Bronchial epithelial cell (primary cell): ENCODE results near the gene KDF1. TPM values are rescaled to one million over a fixed set of nuclear protein-coding genes. Genes with fewer than 3 reads are reported as not detected.

Experiments
- DNase-seq: peaks from one replicate; pipeline ENCODE4 v3.0.0-alpha.2; 2010; ENCODE audit warnings: low read depth
- FAIRE-seq: peaks from 2 replicates; lab custom pipeline; 2011; peaks lifted over from hg19 to GRCh38; lab: Jason Lieb, UNC
- H3K27me3 ChIP-seq: 2 replicates; pipeline ENCODE4 v1.5.1; 2011; ENCODE audit warnings: low read length; ENCODE audit not compliant: control insufficient read depth, insufficient read depth
- H3K36me3 ChIP-seq: 2 replicates; pipeline ENCODE4 v1.5.1; 2011; ENCODE audit warnings: low read length; ENCODE audit not compliant: control insufficient read depth, insufficient read depth
- H3K4me3 ChIP-seq: 2 replicates; pipeline ENCODE4 v1.5.1; 2011; ENCODE audit warnings: mild to moderate bottlenecking, low read depth, low read length, control low read depth
- total RNA-seq: library from RNA; depleted of rRNA; stranded (reverse); fragments of >200 nt; gene quantifications from 2 replicates; pipeline ENCODE4 v1.2.1, GENCODE V29; 2014
- TF ChIP-seq, protein P1 (sequence below): IDR thresholded peaks from 2 replicates; pipeline ENCODE4 v1.5.1; 2011; ENCODE audit warnings: mild to moderate bottlenecking, moderate library complexity, low read length, control low read depth, inconsistent platforms; ENCODE audit not compliant: insufficient read depth, severe bottlenecking

The KDF1 gene
- total RNA-seq, 1 donor from 2014 or later, result 13.2 TPM

GRCh38 chr1:26976621-26977510 lies 16.6 kb upstream of the KDF1 start:
- Histone ChIP-seq H3K4me3 (no peak overlapping the region), H3K27me3 (no peaks in the 10 kb centered on the region), H3K36me3 (no peaks in the 10 kb centered on the region)
- no peak for FAIRE-seq
- TF ChIP-seq, protein P1, sequence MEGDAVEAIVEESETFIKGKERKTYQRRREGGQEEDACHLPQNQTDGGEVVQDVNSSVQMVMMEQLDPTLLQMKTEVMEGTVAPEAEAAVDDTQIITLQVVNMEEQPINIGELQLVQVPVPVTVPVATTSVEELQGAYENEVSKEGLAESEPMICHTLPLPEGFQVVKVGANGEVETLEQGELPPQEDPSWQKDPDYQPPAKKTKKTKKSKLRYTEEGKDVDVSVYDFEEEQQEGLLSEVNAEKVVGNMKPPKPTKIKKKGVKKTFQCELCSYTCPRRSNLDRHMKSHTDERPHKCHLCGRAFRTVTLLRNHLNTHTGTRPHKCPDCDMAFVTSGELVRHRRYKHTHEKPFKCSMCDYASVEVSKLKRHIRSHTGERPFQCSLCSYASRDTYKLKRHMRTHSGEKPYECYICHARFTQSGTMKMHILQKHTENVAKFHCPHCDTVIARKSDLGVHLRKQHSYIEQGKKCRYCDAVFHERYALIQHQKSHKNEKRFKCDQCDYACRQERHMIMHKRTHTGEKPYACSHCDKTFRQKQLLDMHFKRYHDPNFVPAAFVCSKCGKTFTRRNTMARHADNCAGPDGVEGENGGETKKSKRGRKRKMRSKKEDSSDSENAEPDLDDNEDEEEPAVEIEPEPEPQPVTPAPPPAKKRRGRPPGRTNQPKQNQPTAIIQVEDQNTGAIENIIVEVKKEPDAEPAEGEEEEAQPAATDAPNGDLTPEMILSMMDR, result no peak
- no peak for DNase-seq

- Histone ChIP-seq H3K4me3 (no peak overlapping the region), H3K36me3 (no peaks in the 10 kb centered on the region), H3K27me3 (no peaks in the 10 kb centered on the region)
- no peak for DNase-seq
- TF ChIP-seq, protein P1, result no peak
- FAIRE-seq, result no peak
These were observed 12.6 kb upstream of the KDF1 start for GRCh38 chr1:26972821-26973220.

- Histone ChIP-seq H3K36me3 (no peaks in the 10 kb centered on the region), H3K27me3 (no peaks in the 10 kb centered on the region), H3K4me3 (no peak overlapping the region)
- TF ChIP-seq, protein P1, result no peak
- no peak for DNase-seq
- FAIRE-seq, result no peak
These were observed 12.1 kb upstream of the KDF1 start for GRCh38 chr1:26972390-26972789.

GRCh38 chr1:26971590-26971989 lies 11.3 kb upstream of the KDF1 start:
- FAIRE-seq (peak; percentile 64), DNase-seq (no peak)
- H3K27me3 ChIP-seq, result no peaks in the 10 kb centered on the region
- no peaks in the 10 kb centered on the region for H3K36me3 ChIP-seq
- H3K4me3 ChIP-seq, result no peak overlapping the region
- TF ChIP-seq, protein P1, result no peak

- Histone ChIP-seq H3K4me3 (no peak overlapping the region), H3K36me3 (no peaks in the 10 kb centered on the region), H3K27me3 (no peaks in the 10 kb centered on the region)
- FAIRE-seq (peak; percentile 64), DNase-seq (peak; percentile 44)
- TF ChIP-seq, protein P1, result no peak
These were observed 10.5 kb upstream of the KDF1 start for GRCh38 chr1:26970810-26971209.
